ENCODE measurements around the gene ABCC2.
"Not testable (repeated sequence)": the region's sequence is repeated elsewhere in the genome, so short reads cannot be mapped to it uniquely, and the experiment has no call there.

ABCC2 gene

DNA sequence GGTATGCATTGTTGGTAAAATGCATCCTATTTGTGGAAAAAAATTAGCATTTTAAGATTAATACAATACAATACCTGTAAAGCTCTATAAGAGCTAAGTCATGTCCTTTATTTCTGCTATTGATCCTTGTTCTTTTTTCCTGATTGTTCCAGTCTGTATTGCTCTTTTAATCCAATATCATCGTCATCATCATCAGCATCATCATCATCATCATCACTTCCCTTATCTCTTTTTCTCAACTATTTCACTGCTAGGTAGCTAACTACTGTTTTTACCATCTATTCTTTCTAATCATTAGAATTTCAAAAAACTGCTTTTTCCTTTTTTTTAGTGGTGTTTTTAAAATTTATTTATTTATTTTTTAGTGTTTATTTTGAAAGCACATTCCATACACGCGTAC is 71.2 kb downstream of the ABCC2 start:
- no peak for DNase-seq (ENCODE audit: low spot score)

DNA sequence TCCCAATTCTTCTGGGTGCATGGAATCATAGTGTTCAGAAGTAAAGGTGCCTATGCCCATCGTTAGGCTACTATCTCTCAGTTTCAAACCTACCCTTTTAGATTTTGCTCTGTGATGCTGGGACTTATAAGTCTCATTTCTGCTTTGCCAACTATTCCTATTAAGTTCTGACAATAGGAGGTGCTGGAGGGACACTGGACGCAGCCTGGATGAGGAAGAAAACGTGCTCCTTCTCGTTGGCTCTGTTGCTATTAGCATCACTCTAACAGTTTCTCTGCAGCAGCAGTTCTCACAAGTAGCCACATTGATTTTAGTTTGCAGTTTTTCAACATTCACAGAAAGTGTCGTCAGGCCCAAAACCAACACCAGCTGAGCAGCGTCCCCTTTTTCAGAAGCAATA is 72.4 kb downstream of the ABCC2 start:
- DNase-seq (ENCODE audit: low spot score) = peak; percentile 80

DNA sequence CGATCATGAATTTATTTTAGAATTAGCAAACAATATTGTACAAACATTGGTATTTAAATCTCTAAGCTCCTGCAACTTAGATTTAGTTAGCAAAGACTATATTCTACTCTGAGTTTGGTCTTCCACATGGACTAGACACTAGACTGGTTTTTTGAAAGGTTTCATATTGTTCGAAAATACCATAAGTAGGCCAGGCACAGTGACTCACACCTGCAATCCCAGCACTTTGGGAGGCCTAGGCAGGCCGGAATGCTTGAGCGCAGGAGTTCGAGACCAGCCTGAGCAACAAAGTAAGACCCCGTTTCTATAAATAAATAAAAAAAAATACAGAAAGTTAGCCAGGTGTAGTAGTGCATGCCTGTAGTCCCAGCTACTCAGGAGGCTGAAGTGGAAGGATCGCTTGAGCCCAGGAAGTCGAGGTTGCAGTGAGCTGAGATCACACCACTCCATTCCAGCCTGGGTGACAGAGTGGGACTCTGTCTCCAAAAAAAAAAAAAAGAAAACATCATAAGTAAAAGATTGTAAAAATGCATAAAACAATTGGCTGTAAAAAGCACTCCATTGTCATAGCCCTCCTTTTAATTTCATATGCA is 73.1 kb downstream of the ABCC2 start:
- no peak for DNase-seq (ENCODE audit: low spot score)

DNA sequence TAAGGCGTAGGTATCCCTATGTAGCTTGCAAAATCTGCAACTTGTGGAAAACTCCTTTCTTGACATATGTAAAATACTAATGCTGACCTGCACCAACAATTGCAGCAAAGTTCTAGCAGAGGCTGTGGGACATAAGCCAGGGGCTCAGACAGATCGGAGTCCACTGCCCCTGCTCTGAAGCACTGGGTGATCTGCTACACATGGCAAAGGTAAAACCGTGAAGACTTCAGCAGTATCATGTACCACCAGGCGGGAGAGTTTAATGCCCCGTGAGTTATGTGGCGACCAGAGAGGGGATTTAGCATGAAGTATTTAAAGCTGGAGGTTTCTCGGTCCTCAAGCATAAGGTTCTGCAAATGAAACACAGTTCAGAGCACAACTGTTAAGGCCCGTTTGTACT is 76.4 kb downstream of the ABCC2 start:
- no peak for DNase-seq (ENCODE audit: low spot score)

DNA sequence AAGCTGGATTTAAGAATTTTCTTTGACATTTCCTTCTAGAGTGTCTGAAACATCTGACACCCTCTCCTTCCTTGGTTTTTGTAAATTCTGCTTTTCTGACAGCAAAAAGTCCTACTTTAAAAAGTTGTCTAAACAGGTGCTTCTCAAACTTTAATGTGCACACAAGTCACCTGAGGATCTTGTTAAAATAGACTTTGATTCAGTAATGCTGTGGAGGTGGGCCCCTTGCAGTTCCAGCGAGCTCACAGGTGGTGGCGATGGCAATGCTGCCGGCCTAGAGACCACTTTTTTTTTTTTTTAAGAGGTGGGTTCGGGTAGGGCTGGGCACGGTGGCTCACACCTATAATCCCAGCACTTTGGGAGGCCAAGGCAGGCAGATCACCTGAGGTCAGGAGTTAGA is 77.1 kb downstream of the ABCC2 start:
- no peak for DNase-seq (ENCODE audit: low spot score)

DNA sequence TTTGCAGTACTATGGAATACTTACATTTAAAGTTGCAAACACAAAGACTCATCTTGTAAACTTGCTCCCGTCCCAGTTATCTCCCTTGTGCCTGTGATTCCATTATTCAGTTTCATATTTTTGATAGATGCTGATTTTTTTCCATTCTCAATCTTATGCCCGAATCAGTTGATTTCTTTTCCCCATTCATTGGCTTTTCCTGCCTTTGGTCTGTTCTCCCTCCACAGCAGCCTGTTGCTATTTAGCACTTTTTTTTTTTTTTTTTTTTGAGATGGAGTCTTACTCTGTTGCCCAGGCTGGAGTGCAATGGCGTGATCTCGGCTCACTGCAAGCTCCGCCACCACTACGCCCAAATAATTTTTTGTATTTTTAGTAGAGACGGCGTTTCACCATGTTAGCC is 78.0 kb downstream of the ABCC2 start:
- no peak for DNase-seq (ENCODE audit: low spot score)

DNA sequence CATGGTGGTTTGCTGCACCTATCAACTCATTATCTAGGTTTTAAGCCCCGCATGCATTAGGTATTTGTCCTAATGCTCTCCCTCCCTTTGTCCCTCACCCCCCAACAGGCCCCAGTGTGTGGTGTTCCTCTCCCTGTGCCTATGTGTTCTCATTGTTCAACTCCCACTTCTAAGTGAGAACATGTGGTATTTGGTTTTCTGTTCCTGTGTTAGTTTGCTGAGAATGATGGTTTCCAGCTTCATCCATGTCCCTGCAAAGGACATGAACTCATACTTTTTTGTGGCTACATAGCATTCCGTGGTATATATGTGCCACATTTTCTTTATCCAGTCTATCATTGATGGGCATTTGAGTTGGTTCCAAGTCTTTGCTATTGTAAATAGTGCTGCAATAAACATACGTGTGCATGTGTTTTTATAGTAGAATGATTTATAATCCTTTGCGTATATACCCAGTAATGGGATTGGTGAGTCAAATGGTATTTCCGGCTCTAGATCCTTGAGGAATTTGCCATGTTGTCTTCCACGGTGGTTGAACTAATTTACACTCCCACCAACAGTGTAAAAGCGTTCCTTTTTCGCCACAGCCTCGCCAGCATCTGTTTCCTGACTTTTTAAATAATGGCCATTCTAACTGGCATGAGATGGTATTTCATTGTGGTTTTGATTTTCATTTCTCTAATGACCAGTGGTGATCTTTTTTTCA is 81.2 kb downstream of the ABCC2 start:
- DNase-seq (ENCODE audit: low spot score) = not testable (repeated sequence)

DNA sequence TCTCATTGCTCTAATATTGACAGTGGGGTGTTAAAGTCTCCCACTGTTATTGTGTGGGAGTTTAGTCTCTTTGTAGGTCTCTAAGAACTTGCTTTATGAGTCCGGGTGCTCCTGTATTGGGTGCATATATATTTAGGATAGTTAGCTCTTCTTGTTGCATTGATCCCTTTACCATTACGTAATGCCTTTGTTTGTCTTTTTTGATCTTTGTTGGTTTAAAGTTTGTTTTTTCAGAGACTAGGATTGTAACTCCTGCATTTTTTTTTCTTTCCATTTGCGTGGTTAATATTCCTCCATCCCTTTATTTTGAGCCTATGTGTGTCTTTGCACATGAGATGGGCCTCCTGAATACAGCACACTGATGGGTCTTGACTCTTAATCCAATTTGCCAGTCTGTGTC is 84.8 kb downstream of the ABCC2 start:
- not testable (repeated sequence) for DNase-seq (ENCODE audit: low spot score)

DNA sequence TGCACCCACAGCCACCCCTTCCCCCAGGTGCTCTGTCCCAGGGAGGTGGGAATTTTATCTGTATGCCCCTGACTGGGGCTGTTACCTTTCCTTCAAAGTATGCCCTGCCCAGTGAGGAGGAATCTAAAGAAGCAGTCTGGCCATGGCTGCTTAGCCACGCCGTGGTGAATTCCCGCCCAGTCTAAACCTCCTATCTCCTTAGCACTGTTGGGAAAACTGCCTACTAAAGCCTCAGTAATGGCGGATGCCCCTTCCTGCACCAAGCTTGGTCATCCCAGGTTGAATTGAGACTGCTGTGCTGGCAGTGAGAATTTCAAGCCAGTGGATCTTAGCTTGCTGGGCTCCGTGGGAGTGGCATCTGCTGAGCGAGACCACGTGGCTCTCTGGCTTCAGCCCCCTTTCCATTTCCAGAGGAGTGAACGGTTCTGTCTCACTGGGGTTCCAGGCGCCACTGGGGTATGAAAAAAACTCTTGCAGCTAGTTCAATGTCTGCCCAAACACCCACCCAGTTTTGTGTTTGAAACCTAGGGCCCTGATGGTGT is 87.2 kb downstream of the ABCC2 start:
- no peak for DNase-seq (ENCODE audit: low spot score)

DNA sequence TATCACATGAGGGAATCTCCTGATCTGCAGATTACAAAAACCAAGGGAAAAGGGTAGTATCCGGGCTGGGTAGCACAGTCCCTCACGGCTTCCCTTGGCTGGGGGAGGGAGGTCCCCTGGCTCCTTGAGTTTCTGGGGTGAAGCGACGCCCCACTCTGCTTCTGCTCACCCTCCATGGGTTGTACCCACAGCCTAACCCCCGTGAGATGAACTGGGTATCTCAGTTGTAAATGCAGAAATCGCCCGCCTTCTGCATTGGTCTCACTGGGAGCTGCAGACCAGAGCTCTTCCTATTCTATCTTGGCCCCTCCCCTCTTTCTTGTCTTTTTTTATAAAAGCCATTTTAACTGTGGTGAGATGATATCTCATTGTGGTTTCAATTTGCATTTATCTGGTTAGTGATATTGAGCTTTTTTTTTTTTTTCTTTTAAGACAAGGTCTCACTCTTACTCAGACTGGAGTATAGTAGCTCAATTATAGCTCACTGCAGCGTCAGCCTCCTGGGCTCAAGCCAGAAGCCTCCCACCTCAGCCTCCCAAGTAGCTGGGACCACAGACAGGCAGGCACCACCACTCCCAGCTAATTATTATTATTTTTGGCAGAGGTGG is 87.8 kb downstream of the ABCC2 start:
- DNase-seq (ENCODE audit: low spot score) = no peak

DNA sequence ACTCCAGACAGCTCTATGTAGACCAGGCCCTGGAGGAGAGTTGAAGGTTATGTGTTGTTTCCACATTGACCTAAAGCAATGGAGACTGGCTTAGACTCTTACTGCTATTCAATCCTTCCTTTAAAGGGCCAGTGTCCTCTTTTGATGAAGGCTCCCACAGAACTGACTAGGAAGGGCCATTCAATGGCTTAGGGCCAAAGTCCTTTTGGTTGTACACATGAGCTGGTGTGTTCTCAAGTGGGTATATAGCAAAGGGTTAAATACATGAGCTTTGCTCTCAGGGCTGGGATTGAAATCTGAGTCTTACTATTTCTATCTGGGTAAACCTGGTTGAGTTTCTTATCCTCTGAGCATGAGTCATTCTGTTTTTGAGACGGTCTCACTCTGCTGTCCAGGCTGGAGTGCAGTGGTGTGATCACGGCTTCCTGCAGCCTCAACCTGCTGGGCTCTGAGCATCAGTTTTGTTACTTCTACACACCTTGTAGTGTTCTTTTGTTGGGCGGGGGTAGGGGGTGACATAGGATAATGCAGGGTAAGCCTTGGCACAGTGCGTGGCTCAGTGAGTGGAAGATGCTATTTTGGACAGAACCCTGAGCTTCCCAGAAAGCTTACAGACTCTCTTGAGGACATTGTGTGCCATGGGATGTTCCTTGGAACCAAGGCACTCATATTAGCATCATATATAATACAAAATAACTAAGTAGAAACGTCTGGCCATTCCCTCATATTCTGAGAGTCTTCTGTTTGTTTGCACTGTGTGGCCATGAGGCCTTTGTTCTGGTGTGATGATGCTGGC is 90.1 kb downstream of the ABCC2 start:
- DNase-seq (ENCODE audit: low spot score) = no peak

DNA sequence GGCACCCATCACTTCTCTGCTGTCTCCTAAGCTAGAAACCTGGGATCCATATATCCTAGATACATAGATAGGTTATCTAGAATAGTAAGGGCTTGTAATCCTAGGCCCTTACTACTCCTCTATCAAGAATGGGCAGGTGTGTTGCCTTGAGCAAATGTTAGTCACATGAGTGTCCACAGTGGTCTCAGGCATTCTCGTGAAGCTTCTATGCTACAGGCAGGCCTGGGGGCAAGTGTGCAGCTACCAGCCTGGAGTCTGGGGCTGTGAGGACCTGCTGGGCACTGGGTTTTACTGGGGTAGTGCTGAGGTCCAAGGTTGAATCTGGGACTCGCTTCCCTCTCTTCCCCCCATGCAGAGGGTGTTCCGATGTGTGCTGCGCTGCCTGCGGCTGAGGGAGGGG is 91.4 kb downstream of the ABCC2 start:
- DNase-seq (ENCODE audit: low spot score) = no peak

DNA sequence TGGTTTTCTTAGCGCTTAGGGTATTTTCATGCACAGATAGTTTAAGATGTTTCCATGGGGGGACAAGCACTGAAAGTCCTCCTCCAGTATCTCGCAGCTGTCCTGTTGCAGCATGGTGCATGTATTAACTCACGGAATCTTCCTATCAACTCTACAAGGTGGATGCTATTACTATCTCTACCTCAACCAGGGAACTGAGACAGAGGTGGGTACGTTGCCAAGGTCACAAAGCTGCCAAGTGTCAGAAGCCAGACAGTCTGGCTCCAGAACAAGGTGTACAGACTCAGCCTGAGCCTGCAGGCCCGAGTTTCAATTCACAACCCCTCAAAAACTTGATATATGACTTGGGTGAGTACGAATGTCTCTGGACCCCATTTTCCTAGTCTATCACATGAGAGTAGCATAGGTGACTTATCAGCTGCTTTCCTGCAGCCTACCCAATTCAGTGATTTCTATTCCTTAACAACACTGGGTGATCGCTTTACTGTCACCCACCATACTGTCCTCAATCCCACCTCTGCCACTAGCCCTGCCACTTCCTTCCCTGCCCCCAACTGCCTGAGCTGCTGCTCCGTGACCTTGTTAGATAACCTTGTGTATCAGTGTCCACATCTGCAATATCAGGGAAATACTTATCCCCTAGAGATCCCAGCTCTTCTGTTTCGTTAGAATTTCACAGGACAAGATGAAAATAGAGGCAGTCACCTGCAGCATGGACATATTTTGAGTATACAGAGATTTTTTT is 92.1 kb downstream of the ABCC2 start:
- no peak for DNase-seq (ENCODE audit: low spot score)

DNA sequence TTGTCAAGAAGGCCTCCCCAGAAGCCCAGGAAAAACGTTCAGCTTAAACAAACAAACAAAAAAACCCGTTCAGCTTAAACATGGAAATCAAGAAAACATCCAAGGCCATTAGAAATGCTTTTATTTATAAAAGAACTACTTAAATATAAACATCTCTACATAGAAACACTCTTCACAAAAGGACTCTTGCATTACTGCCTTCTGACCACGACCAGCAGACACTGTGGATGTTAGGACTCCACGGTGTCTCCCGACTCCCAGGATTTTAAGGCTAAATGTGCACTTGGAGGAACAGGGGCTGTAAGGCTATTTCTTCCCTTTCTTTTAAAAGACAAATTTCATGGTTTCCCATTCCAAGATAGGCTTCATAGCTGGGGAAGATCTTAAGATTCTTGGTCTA is 93.0 kb downstream of the ABCC2 start:
- DNase-seq (ENCODE audit: low spot score) = no peak

DNA sequence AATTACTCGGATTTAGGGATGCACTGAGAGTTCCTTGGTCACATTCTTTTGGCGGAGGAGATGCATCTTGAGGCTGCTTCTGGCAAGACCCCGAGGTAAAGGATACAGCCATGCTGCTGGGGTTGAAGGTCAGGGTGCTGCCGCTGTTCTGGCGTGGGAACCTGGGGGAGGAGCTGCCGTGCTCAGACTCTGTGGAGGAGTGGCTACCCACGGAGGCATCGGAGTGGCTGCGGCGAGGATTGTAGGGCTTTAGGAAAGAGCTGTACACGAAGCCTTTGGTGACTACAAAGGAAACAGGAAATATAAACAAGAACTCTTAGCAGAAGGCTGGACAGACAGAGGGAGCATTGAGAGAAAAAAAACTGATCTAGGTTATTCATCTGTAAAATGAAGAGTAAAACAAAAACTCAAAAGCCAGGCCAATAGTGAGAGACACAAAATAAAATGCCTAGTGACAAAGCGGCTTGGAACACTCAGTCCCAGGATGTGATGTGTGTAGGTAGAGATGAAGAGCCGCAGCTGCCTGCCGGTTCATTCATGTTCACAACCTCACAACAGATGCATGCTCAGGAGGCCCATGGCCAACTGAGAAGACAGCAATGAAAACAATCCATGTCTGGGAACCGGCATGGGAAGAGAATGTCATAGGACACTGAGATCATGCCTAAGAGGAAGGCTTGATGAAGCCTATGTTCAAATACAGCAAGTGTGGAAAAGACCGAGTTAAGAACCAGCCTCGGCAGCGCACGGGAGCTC is 97.8 kb downstream of the ABCC2 start:
- no peak for DNase-seq (ENCODE audit: low spot score)

DNA sequence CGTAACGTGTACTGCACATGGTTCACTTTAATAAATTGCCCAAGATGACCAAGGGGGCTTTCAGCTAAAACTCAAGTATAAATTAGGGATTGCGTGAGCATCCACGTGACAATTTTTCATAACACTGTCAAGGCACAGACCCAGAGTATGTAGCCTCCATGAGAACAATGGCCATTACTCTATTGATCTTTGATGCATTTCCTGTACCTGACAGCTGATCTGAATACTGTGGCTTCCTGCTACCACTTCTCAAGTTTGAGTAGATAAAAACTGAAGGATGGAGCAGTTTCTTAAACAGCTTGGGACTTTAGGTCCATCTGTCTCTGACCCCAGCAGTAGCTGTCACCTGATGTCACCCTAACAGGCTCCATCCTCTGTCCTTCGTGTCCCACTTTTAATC is 98.9 kb downstream of the ABCC2 start:
- DNase-seq (ENCODE audit: low spot score) = no peak

DNA sequence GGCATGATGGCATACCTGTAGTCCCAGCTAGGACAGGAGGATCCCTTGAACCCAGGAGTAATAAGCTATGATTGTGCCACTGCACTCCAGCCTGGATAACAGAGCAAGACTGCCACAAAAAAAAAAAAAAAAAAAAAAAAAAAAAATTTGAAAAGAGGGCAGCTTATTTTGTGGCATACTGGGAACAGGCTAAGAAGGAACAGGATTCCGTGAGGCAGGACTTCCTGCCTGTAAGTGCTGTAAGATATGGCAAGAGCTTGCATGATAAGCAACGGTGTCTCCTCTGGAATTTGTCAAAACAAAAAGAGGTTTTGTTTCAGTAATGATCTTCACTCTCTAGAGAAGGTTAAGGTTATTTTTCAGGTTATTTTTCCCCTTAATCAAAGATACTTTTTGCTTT is 101.1 kb downstream of the ABCC2 start:
- no peak for DNase-seq (ENCODE audit: low spot score)

DNA sequence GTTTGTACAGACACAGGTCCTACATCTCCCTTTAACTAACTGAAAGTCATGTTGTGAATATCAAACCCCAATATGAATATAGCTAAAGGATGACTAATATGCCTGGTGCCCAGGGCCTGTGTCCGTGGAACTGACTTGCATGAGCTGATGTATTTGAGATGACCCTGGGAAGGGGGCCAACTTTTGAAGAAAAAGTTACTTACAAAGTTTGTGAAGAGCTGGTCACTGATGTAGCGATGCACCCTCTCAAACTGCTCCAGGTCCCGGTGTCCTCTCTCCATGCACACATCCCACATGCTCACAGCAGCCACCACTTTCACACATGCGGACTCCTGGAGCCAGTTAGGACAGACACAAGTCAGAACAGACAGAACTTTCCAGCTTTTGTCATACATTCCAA is 106.2 kb downstream of the ABCC2 start:
- DNase-seq (ENCODE audit: low spot score) = peak; percentile 63

DNA sequence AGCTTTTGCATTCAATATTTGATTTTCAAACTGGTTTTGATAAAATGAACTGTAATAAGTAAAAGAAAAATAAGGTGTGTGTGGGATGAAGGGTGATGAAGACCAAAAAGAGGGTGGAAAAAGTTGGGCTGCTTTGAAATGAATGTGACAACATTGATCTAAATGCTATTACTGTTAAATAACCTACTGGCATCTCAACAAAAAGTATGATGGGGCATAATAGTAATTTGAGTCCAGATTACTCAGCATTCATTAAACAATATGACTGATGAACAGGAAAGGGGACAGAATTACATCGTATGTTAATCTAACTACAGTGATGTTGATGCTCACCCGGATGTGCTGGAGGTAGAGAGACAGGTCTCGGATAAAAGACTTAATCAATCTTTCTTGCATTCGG is 112.2 kb downstream of the ABCC2 start:
- no peak for DNase-seq (ENCODE audit: low spot score)

DNA sequence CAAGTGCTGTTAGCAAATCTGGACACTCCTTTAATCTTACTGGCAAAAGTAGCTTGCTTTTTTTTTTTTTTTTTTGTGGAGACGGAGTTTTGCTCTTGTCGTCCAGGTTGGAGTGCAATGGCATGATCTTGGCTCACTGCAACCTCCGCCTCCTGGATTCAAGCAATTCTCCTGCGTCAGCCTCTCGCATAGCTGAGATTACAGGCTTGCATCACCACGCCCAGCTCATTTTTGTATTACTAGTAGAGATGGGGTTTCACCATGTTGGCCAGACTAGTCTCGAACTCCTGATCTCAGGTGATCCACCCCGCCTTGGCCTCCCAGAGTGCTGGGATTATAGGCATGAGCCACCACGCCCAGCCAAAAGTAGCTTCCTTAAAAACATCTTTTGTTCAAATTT is 112.6 kb downstream of the ABCC2 start:
- not testable (repeated sequence) for DNase-seq (ENCODE audit: low spot score)

DNA sequence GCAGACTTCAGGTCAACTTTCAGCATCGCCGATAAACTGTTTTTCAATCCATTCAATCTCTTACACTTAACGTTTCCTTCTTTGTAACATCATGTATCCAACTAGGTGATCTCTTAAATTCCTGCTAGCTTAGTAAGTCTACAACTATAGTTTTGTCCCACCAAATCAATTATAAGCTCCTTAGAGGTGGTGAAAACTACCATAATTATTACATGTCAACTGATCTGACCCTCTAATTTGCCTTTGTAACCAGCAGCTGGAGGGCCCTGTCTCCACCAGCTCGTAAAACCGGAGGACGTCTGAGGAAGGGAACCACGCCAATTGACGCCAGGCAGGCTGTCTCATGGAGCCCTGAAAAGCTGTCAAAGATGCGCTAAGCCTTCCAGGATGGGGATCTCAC is 113.4 kb downstream of the ABCC2 start:
- DNase-seq (ENCODE audit: low spot score) = no peak
